ENCODE results near the gene TBC1D9. TPM values are rescaled to one million over a fixed set of nuclear protein-coding genes. Genes with fewer than 3 reads are reported as not detected.

TBC1D9 gene
- total and polyA plus RNA-seq, 2 of the 13 experiments (the other 11 are each of a cell fraction or from before 2014, with no cell fraction given) = 11.9 to 12.2 TPM

DNA sequence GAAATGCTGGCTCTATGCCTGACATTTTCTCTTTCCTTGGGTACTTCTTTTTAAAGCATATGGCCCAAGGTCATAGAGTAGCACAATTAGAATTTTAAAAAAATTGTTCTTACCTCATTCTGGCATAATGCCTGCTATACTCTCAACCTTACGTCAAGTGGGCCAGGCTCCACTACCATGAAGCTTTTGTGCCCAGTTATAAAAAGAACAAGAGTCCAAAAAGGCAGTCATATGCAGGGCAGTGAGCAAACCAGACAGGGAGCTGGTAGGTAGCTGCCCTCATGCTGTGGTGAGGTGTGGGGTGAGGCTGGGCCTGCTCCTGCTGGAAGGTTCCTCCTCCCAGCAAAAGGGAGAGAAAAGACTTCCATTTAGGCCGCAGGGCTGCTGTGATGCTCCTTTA, 123.1 kb downstream of the TBC1D9 start:
- WGBS (ENCODE audit: low lambda C conversion rate) = 98% methylated on average over 2 of the region's 2 CpGs
- CTCF ChIA-PET (ENCODE audit: low intra/inter-chr PET ratio, low total read pairs) = no interaction called here
- ATAC-seq = no peak
- Histone ChIP-seq H3K4me2 (ENCODE audit: low read depth, low read length) (no peak overlapping the region), H3K4me3 (replicated peaks in 1 of 3; ENCODE audit: insufficient read depth in 1 of 3, low read depth in 2 of 3, low read length in 3 of 3) (no peak overlapping the region), H3K4me1 (ENCODE audit: insufficient read depth, low read length) (peaks cover 41% of the 10 kb centered on the region), H3K27me3 (ENCODE audit: control insufficient read depth in 1 of 2, insufficient read depth in 2 of 2, low read length in 2 of 2) (no peaks in the 10 kb centered on the region), H4K20me1 (ENCODE audit: insufficient read depth, low read length) (no peaks in the 10 kb centered on the region), H3K79me2 (ENCODE audit: insufficient read depth, low read length) (no peaks in the 10 kb centered on the region), H2AFZ (ENCODE audit: low read length) (no peak overlapping the region), H3K9me3 (ENCODE audit: low read length) (no peaks in the 10 kb centered on the region), H3K36me3 (replicated peaks in 1 of 2; ENCODE audit: control insufficient read depth in 1 of 2, insufficient read depth in 2 of 2, low read length in 2 of 2) (peaks cover 11 to 43% of the 10 kb centered on the region in 2 experiments), H3K27ac (ENCODE audit: extremely low read length, insufficient read depth, low read length) (no peak overlapping the region), H3K9ac (ENCODE audit: insufficient read depth, low read depth, low read length) (no peak overlapping the region)
- POLR2A ChIA-PET = no interaction called here
- in situ Hi-C loops (cut with HindIII; ENCODE audit: extremely low pct_ligation_motif_present, low pct_unique_long_range_greater_than_20kb) (no loop called here), intact Hi-C loops (cut with micrococcal nuclease; ENCODE audit: unreplicated experiment) (no loop called here)
- no peak for FAIRE-seq
- no peak for TF ChIP-seq POLR2G (IDR thresholded peaks at IDR 0.05; ENCODE audit: low read depth, low read length)
- peak; percentile 27 for TF ChIP-seq RBM22 (optimal IDR thresholded peaks at IDR 0.05; ENCODE audit: low read length)
- no peak for DNase-seq (ENCODE audit: low spot score)
- BruUV-seq (replicated peaks) = no TSS peak

DNA sequence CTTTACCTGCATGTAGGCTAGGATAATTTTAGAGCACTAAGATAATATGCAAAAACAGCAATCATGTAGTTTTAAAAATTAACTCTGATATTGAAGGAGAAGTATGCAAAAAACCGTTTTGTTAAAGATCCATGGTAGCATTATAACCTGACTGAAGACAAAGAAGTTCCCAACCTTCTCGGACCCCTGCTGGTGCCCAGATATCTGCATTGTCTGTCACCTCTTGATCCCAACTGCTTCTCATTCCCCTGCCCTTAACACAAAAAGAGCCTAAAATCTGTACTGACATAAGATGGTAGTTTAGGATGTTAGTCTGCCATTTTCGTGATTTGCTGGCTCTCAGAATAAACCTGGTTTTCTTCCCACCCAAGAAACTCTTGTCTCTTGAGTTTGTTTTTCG, 125.9 kb downstream of the TBC1D9 start:
- Histone ChIP-seq H3K4me3 (replicated peaks in 1 of 3; ENCODE audit: insufficient read depth in 1 of 3, low read depth in 2 of 3, low read length in 3 of 3) (no peak overlapping the region), H3K36me3 (replicated peaks in 1 of 2; ENCODE audit: control insufficient read depth in 1 of 2, insufficient read depth in 2 of 2, low read length in 2 of 2) (peaks cover 12 to 58% of the 10 kb centered on the region in 2 experiments), H3K9ac (ENCODE audit: insufficient read depth, low read depth, low read length) (no peak overlapping the region), H3K79me2 (ENCODE audit: insufficient read depth, low read length) (no peaks in the 10 kb centered on the region), H3K4me2 (ENCODE audit: low read depth, low read length) (no peak overlapping the region), H2AFZ (ENCODE audit: low read length) (no peak overlapping the region), H3K27me3 (ENCODE audit: control insufficient read depth in 1 of 2, insufficient read depth in 2 of 2, low read length in 2 of 2) (no peaks in the 10 kb centered on the region), H3K27ac (ENCODE audit: extremely low read length, insufficient read depth, low read length) (no peak overlapping the region), H4K20me1 (ENCODE audit: insufficient read depth, low read length) (no peaks in the 10 kb centered on the region), H3K9me3 (ENCODE audit: low read length) (no peaks in the 10 kb centered on the region), H3K4me1 (ENCODE audit: insufficient read depth, low read length) (peaks cover 13% of the 10 kb centered on the region)
- WGBS (ENCODE audit: low lambda C conversion rate) = 96% methylated on average over 4 of the region's 4 CpGs
- intact Hi-C loops (cut with micrococcal nuclease; ENCODE audit: unreplicated experiment) = no loop called here
- no peak for FAIRE-seq
- ChIA-PET POLR2A (no interaction called here), CTCF (ENCODE audit: low intra/inter-chr PET ratio, low total read pairs) (no interaction called here)
- BruUV-seq (replicated peaks) = no TSS peak
- TF ChIP-seq ISL2 (CRISPR knock-in tag; IDR thresholded peaks at IDR 0.05) = no peak
- no peak for TF ChIP-seq NAIF1 (CRISPR knock-in tag; IDR thresholded peaks at IDR 0.05; ENCODE audit: borderline replicate concordance)
- no peak for TF ChIP-seq FOXK1 (CRISPR knock-in tag; IDR thresholded peaks at IDR 0.05; ENCODE audit: borderline replicate concordance, low read depth)
- no peak for TF ChIP-seq ERF (CRISPR knock-in tag; IDR thresholded peaks at IDR 0.05)
- TF ChIP-seq ZNF230 (CRISPR knock-in tag; IDR thresholded peaks at IDR 0.05) = no peak
- TF ChIP-seq, protein P1, sequence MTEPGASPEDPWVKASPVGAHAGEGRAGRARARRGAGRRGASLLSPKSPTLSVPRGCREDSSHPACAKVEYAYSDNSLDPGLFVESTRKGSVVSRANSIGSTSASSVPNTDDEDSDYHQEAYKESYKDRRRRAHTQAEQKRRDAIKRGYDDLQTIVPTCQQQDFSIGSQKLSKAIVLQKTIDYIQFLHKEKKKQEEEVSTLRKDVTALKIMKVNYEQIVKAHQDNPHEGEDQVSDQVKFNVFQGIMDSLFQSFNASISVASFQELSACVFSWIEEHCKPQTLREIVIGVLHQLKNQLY (CRISPR knock-in tag; IDR thresholded peaks at IDR 0.05) = no peak
- TF ChIP-seq ZSCAN12 (CRISPR knock-in tag; IDR thresholded peaks at IDR 0.05) = no peak
- no peak for TF ChIP-seq TARDBP (CRISPR knock-in tag; IDR thresholded peaks at IDR 0.05)
- no peak for TF ChIP-seq AHR (CRISPR knock-in tag; IDR thresholded peaks at IDR 0.05)
- no peak for TF ChIP-seq ZNF775 (CRISPR knock-in tag; IDR thresholded peaks at IDR 0.05; ENCODE audit: borderline replicate concordance)
- TF ChIP-seq, protein P2, sequence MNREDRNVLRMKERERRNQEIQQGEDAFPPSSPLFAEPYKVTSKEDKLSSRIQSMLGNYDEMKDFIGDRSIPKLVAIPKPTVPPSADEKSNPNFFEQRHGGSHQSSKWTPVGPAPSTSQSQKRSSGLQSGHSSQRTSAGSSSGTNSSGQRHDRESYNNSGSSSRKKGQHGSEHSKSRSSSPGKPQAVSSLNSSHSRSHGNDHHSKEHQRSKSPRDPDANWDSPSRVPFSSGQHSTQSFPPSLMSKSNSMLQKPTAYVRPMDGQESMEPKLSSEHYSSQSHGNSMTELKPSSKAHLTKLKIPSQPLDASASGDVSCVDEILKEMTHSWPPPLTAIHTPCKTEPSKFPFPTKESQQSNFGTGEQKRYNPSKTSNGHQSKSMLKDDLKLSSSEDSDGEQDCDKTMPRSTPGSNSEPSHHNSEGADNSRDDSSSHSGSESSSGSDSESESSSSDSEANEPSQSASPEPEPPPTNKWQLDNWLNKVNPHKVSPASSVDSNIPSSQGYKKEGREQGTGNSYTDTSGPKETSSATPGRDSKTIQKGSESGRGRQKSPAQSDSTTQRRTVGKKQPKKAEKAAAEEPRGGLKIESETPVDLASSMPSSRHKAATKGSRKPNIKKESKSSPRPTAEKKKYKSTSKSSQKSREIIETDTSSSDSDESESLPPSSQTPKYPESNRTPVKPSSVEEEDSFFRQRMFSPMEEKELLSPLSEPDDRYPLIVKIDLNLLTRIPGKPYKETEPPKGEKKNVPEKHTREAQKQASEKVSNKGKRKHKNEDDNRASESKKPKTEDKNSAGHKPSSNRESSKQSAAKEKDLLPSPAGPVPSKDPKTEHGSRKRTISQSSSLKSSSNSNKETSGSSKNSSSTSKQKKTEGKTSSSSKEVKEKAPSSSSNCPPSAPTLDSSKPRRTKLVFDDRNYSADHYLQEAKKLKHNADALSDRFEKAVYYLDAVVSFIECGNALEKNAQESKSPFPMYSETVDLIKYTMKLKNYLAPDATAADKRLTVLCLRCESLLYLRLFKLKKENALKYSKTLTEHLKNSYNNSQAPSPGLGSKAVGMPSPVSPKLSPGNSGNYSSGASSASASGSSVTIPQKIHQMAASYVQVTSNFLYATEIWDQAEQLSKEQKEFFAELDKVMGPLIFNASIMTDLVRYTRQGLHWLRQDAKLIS (CRISPR knock-in tag; IDR thresholded peaks at IDR 0.05) = no peak
- in situ Hi-C loops (cut with HindIII; ENCODE audit: extremely low pct_ligation_motif_present, low pct_unique_long_range_greater_than_20kb) = no loop called here
- ATAC-seq = no peak
- no peak for DNase-seq (ENCODE audit: low spot score)

Data from HepG2 (cell line).